Liver (tissue), 9 donors: ENCODE data around the gene EML6. TPM values are rescaled to one million over a fixed set of nuclear protein-coding genes. Genes with fewer than 3 reads are reported as not detected.

ENCODE experiments used
- DNase-seq: peaks from one replicate; pipeline ENCODE4 v3.0.0-alpha.2; 2017; ENCODE audit warnings: low spot score
- H3K27ac ChIP-seq, 2 donors: one replicate each; pipeline ENCODE4 v1.7.0; 2013; ENCODE audit warnings: inconsistent platforms in 2 of 2, low read length in 2 of 2, control low read depth in 1 of 2, low read depth in 1 of 2, mild to moderate bottlenecking in 1 of 2
- H3K27me3 ChIP-seq, 4 donors: one replicate each; pipeline versions ENCODE4 v1.6.1 to v1.7.0; 2013; ENCODE audit warnings: low read length in 3 of 4, inconsistent platforms in 1 of 4, mild to moderate bottlenecking in 1 of 4, moderate library complexity in 1 of 4; ENCODE audit not compliant: control insufficient read depth in 4 of 4, insufficient read depth in 4 of 4
- H3K36me3 ChIP-seq, 4 donors: one replicate each; pipeline versions ENCODE4 v1.6.1 to v1.7.0; 2013; ENCODE audit warnings: low read length in 3 of 4, mild to moderate bottlenecking in 3 of 4, low read depth in 1 of 4, moderate library complexity in 1 of 4; ENCODE audit not compliant: control insufficient read depth in 4 of 4, insufficient read depth in 3 of 4
- H3K4me1 ChIP-seq, 4 donors: one replicate each; pipeline versions ENCODE4 v1.6.1 to v1.7.0; 2013; ENCODE audit warnings: low read length in 3 of 4, mild to moderate bottlenecking in 3 of 4, moderate library complexity in 1 of 4; ENCODE audit not compliant: control insufficient read depth in 4 of 4, insufficient read depth in 4 of 4
- H3K4me3 ChIP-seq, 3 donors: one replicate each; pipeline versions ENCODE4 v1.6.1 to v1.7.0; 2013; ENCODE audit warnings: low read length in 3 of 3, control low read depth in 1 of 3, low read depth in 1 of 3, mild to moderate bottlenecking in 1 of 3
- H3K9ac ChIP-seq, 2 donors: one replicate each; pipeline ENCODE4 v1.7.0; 2013; ENCODE audit warnings: low read length in 2 of 2, mild to moderate bottlenecking in 2 of 2, moderate library complexity in 2 of 2, control low read depth in 1 of 2, low read depth in 1 of 2
- H3K9me3 ChIP-seq, 4 donors: one replicate each; pipeline versions ENCODE4 v1.6.1 to v1.7.0; 2013; ENCODE audit warnings: low read length in 3 of 4; ENCODE audit not compliant: control insufficient read depth in 4 of 4
- EGR1 ChIP-seq, 2 donors: IDR thresholded peaks; 2 replicates each; pipeline ENCODE4 v1.6.1; 2016 to 2018; ENCODE audit warnings: antibody characterized with exemption in 2 of 2, low read depth in 2 of 2
- FOXA1 ChIP-seq: IDR thresholded peaks from 2 replicates; pipeline ENCODE4 v1.6.1; 2016; ENCODE audit warnings: antibody characterized with exemption
- FOXA2 ChIP-seq: IDR thresholded peaks from 2 replicates; pipeline ENCODE4 v1.6.1; 2016; ENCODE audit warnings: antibody characterized with exemption
- GABPA ChIP-seq, 2 donors: IDR thresholded peaks in 1 of 2; conservative IDR thresholded peaks in 1 of 2; 2 replicates each; pipeline ENCODE4 v1.6.1; 2016; ENCODE audit warnings: antibody characterized with exemption in 2 of 2, mild to moderate bottlenecking in 1 of 2, moderate library complexity in 1 of 2
- JUND ChIP-seq, 2 donors: IDR thresholded peaks; 2 replicates each; pipeline ENCODE4 v1.6.1; 2016; ENCODE audit warnings: antibody characterized with exemption in 2 of 2
- MAX ChIP-seq: IDR thresholded peaks from 2 replicates; pipeline ENCODE4 v1.6.1; 2016; ENCODE audit warnings: antibody characterized with exemption
- NR2F2 ChIP-seq: IDR thresholded peaks from 2 replicates; pipeline ENCODE4 v1.6.1; 2016; ENCODE audit warnings: antibody characterized with exemption
- RAD21 ChIP-seq, 2 donors: IDR thresholded peaks; 2 replicates each; pipeline ENCODE4 v1.6.1; 2016; ENCODE audit warnings: antibody characterized with exemption in 2 of 2, mild to moderate bottlenecking in 2 of 2
- REST ChIP-seq: IDR thresholded peaks from 2 replicates; pipeline ENCODE4 v1.6.1; 2016; ENCODE audit warnings: antibody characterized with exemption, mild to moderate bottlenecking
- RXRA ChIP-seq, 2 donors: IDR thresholded peaks; 2 replicates each; pipeline ENCODE4 v1.6.1; 2017 to 2018; ENCODE audit warnings: antibody characterized with exemption in 2 of 2, mild to moderate bottlenecking in 1 of 2
- TAF1 ChIP-seq: conservative IDR thresholded peaks from 2 replicates; pipeline ENCODE4 v1.6.1; 2016; ENCODE audit warnings: antibody characterized with exemption, mild to moderate bottlenecking
- YY1 ChIP-seq: IDR thresholded peaks from 2 replicates; pipeline ENCODE4 v1.6.1; 2016; ENCODE audit warnings: antibody characterized with exemption, mild to moderate bottlenecking
- ZBTB33 ChIP-seq: IDR thresholded peaks from 2 replicates; pipeline ENCODE4 v1.6.1; 2016; ENCODE audit warnings: antibody characterized with exemption
- WGBS: extraction: QIAGEN DNeasy Blood & Tissue Kit; methylation state at CpG from one replicate; pipeline ENCODE4 v1.1.7; 2013; 5-methylcytosine and 5-hydroxymethylcytosine counted together
- polyA plus RNA-seq, 2 donors: library from polyadenylated mRNA; stranded (reverse) in 1 of 2; unstranded in 1 of 2; fragments of 200-250 nt in 1 of 2; fragments of >200 nt in 1 of 2; fragmentation: Nextera tagmentation in 1 of 2; extraction: Ambion mirVana in 1 of 2; gene quantifications; one replicate each; pipeline versions ENCODE4 v1.2.1 to v1.2.3, GENCODE V29; 2013 to 2015
- total RNA-seq, 2 donors: library from RNA; depleted of rRNA; stranded (reverse); fragments of >200 nt; gene quantifications; one replicate each; pipeline ENCODE4 v1.2.3, GENCODE V29; 2014
- donor health status: healthy.
- donor health status: healthy.
- donor health status: healthy.
- donor health status: healthy.
- donor health status: healthy.

EML6 gene
- total and polyA plus RNA-seq, 4 donors = 0.33 to 3.0 (median 1.4) TPM

GRCh38 chr2:54814389-54815147 is 91.1 kb downstream of the EML6 start (continued):
- TF ChIP-seq JUND (IDR thresholded peaks at IDR 0.05) = no peak

- no peaks in the 10 kb centered on the region for H3K4me1 ChIP-seq
Measured at GRCh38 chr2:54815148-54815539, 91.7 kb downstream of the EML6 start.

More at GRCh38 chr2:54815148-54815539, 91.7 kb downstream of the EML6 start:
- TF ChIP-seq RXRA (IDR thresholded peaks at IDR 0.05) = no peak
- TF ChIP-seq REST = no peak
- TF ChIP-seq ZBTB33 = no peak
- TF ChIP-seq EGR1 (IDR thresholded peaks at IDR 0.05; ENCODE audit: low read depth in 2 of 2) = no peak
- no peak for TF ChIP-seq RAD21 (IDR thresholded peaks at IDR 0.05)
- TF ChIP-seq TAF1 = no peak
- no peak for TF ChIP-seq MAX
- TF ChIP-seq NR2F2 = no peak
- TF ChIP-seq GABPA (IDR thresholded peaks at IDR 0.05 in 1 of 2, conservative IDR thresholded peaks at IDR 0.05 in 1 of 2) = no peak
- no peak for TF ChIP-seq YY1
- TF ChIP-seq FOXA1 = no peak
- no peak for TF ChIP-seq FOXA2
- no peaks in the 10 kb centered on the region for H3K36me3 ChIP-seq
- no peak for DNase-seq
- H3K27me3 ChIP-seq = no peaks in the 10 kb centered on the region
- H3K9me3 ChIP-seq = no peaks in the 10 kb centered on the region
- H3K27ac ChIP-seq = no peak overlapping the region
- no peak overlapping the region for H3K4me3 ChIP-seq
- 94% methylated on average over 1 of the region's 1 CpG for WGBS
- no peak overlapping the region for H3K9ac ChIP-seq
